Skeletal muscle tissue (tissue), 4 donors: ENCODE results near the gene SLC10A7. TPM values are rescaled to one million over a fixed set of nuclear protein-coding genes. Genes with fewer than 3 reads are reported as not detected.

Experiments used
- H3K27ac ChIP-seq: one replicate; pipeline ENCODE4 v1.7.0; 2013; ENCODE audit warnings: mild to moderate bottlenecking, low read depth, low read length, inconsistent platforms
- H3K27me3 ChIP-seq, 3 donors: one replicate each; pipeline ENCODE4 v1.7.0; 2013; ENCODE audit warnings: low read length in 3 of 3; ENCODE audit not compliant: control insufficient read depth in 3 of 3, insufficient read depth in 3 of 3
- H3K36me3 ChIP-seq, 3 donors: one replicate each; pipeline ENCODE4 v1.7.0; 2013; ENCODE audit warnings: low read length in 3 of 3; ENCODE audit not compliant: control insufficient read depth in 3 of 3, insufficient read depth in 3 of 3
- H3K4me1 ChIP-seq, 3 donors: one replicate each; pipeline ENCODE4 v1.7.0; 2013; ENCODE audit warnings: low read length in 3 of 3, mild to moderate bottlenecking in 3 of 3; ENCODE audit not compliant: control insufficient read depth in 3 of 3, insufficient read depth in 3 of 3
- H3K4me3 ChIP-seq, 3 donors: one replicate each; pipeline ENCODE4 v1.7.0; 2013; ENCODE audit warnings: low read length in 3 of 3
- H3K9ac ChIP-seq, 3 donors: one replicate each; pipeline ENCODE4 v1.7.0; 2013; ENCODE audit warnings: low read length in 3 of 3, mild to moderate bottlenecking in 3 of 3, moderate library complexity in 2 of 3, low read depth in 1 of 3
- H3K9me3 ChIP-seq, 3 donors: one replicate each; pipeline ENCODE4 v1.7.0; 2013; ENCODE audit warnings: low read length in 3 of 3; ENCODE audit not compliant: control insufficient read depth in 3 of 3
- total RNA-seq: library from RNA; depleted of rRNA; stranded (reverse); fragments of >200 nt; gene quantifications from one replicate; pipeline ENCODE4 v1.2.3, GENCODE V29; 2014
- donor health status: Osteomylitis.

SLC10A7 gene
- total RNA-seq, 1 donor from 2014 or later, result 15.1 TPM

GRCh38 chr4:146245246-146245645, 276.5 kb downstream of the SLC10A7 start:
- Histone ChIP-seq H3K4me3 (no peak overlapping the region), H3K9ac (no peak overlapping the region), H3K27me3 (peaks cover 0 to 14% (median 9%) of the 10 kb centered on the region in 3 donors), H3K9me3 (no peaks in the 10 kb centered on the region), H3K36me3 (no peaks in the 10 kb centered on the region), H3K27ac (no peak overlapping the region), H3K4me1 (peaks cover 10 to 34% (median 21%) of the 10 kb centered on the region in 3 donors)

DNA sequence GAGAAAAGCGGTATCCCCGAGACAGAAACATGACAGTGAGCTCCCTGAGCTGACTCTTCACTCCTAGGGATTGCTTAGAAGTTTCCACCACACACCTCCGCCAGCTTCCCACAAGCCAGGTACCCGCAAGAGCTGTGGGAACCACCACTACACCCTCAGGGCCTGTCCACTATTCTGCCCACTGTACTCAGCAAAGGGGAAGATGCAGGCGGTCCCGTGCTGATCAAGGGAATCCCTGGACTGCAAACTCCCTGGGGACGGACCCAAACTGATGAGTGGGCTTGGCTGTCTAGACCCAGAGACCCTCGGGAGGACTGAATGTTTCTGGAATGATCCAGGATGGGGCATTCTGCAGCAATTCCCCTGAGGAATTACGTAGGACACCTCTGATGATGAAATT, 277.2 kb downstream of the SLC10A7 start:
- H3K9ac ChIP-seq, result no peak overlapping the region
- no peak overlapping the region for H3K4me3 ChIP-seq
- H3K4me1 ChIP-seq, result peaks cover 10 to 34% (median 21%) of the 10 kb centered on the region in 3 donors
- H3K36me3 ChIP-seq, result no peaks in the 10 kb centered on the region
- H3K9me3 ChIP-seq, result no peaks in the 10 kb centered on the region
- H3K27me3 ChIP-seq, result peaks cover 0 to 14% (median 9%) of the 10 kb centered on the region in 3 donors
- no peak overlapping the region for H3K27ac ChIP-seq

DNA sequence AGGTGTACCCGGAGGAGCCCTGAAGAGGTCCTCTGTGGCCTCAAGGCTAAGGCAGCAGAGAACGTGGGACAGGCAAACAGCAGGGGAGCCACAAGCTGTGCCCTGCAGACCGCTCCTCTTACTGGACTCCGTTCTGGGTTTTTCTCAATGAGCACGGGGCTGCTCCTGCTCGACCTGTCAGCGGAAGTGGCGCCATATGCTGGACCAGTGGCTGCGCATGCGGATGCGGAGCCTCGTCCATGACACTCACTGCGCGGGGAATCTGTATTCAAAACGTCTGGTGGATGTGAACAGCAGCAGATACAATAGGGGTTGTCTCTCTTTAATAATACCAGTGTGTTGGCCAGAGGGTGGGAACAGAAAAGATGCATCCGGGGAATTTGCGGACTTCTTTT, 277.9 kb downstream of the SLC10A7 start:
- H3K36me3 ChIP-seq, result no peaks in the 10 kb centered on the region
- H3K27ac ChIP-seq, result no peak overlapping the region
- H3K9ac ChIP-seq, result no peak overlapping the region
- peaks cover 10 to 34% (median 21%) of the 10 kb centered on the region in 3 donors for H3K4me1 ChIP-seq
- H3K27me3 ChIP-seq, result peaks cover 0 to 14% (median 9%) of the 10 kb centered on the region in 3 donors
- no peak overlapping the region for H3K4me3 ChIP-seq
- H3K9me3 ChIP-seq, result no peaks in the 10 kb centered on the region

GRCh38 chr4:146243141-146243882, 278.4 kb downstream of the SLC10A7 start:
- no peak overlapping the region for H3K9ac ChIP-seq
- peak overlapping the region in 1 of 3 donors; percentile 14 for H3K4me3 ChIP-seq
- H3K27me3 ChIP-seq, result peaks cover 0 to 14% (median 9%) of the 10 kb centered on the region in 3 donors
- no peak overlapping the region for H3K27ac ChIP-seq
- H3K36me3 ChIP-seq, result no peaks in the 10 kb centered on the region
- H3K4me1 ChIP-seq, result peaks cover 10 to 34% (median 21%) of the 10 kb centered on the region in 3 donors
- no peaks in the 10 kb centered on the region for H3K9me3 ChIP-seq

- Histone ChIP-seq H3K9me3 (no peaks in the 10 kb centered on the region), H3K9ac (no peak overlapping the region), H3K36me3 (no peaks in the 10 kb centered on the region), H3K4me3 (no peak overlapping the region), H3K27ac (no peak overlapping the region), H3K27me3 (peaks cover 0 to under 1% (median 0%) of the 10 kb centered on the region in 3 donors), H3K4me1 (peaks cover 13 to 21% (median 20%) of the 10 kb centered on the region in 3 donors)
Observed at GRCh38 chr4:146238107-146238506, 283.6 kb downstream of the SLC10A7 start.

DNA sequence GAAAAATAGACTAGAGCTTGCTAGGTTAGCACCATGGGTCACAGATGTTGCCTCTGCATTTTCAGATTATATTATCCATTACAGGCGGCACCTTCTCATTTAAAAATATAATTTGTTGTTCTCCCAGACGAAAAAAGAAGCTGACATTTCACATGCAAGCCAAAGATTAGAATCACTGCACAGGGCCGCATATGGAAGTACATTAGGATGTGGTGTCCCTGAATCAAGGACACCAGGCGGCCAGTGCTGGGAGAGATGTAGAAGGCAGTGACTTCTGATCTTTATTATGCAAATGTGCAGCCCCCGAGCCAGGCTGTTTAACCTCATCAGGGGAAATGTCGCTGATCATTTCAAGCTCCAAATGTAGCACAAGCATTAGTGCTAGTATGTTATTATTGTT, 284.6 kb downstream of the SLC10A7 start:
- Histone ChIP-seq H3K4me1 (peaks cover 8 to 15% (median 14%) of the 10 kb centered on the region in 3 donors), H3K27ac (no peak overlapping the region), H3K9ac (no peak overlapping the region), H3K9me3 (peaks cover 0 to 3% (median 2%) of the 10 kb centered on the region in 3 donors), H3K4me3 (no peak overlapping the region), H3K36me3 (no peaks in the 10 kb centered on the region), H3K27me3 (no peaks in the 10 kb centered on the region)

- Histone ChIP-seq H3K9me3 (peaks cover 0 to 7% (median 2%) of the 10 kb centered on the region in 3 donors), H3K9ac (no peak overlapping the region), H3K4me1 (peaks cover 4 to 12% (median 8%) of the 10 kb centered on the region in 3 donors), H3K27ac (no peak overlapping the region), H3K4me3 (no peak overlapping the region), H3K27me3 (no peaks in the 10 kb centered on the region), H3K36me3 (no peaks in the 10 kb centered on the region)
Observed at GRCh38 chr4:146236216-146236615, 285.5 kb downstream of the SLC10A7 start.

DNA sequence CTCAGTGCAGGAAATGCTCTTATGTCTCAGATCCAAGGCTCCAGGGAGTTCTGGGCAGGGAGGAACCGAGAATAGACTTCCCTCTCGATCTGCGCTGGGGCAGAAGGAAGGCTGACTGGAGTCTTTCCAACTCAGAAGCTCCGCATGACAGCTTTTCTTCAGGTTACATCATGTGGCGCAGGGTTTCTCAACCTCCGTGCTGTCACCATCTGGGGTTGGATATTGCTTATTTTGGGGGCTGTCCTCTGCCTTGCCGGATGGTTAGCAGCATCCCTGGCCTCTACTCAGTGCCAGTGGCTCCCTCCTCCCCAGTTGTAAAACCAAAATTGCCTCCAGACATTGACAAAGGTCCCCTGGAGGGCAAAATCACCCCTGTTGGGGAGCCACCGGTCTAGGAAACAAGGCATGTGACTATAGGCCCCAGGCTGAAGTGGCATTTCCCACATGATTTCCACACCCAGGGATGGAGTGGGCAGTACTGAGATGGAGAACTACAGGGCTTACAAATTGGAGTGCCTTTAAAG, 286.0 kb downstream of the SLC10A7 start:
- Histone ChIP-seq H3K9ac (no peak overlapping the region), H3K4me3 (no peak overlapping the region), H3K27me3 (no peaks in the 10 kb centered on the region), H3K27ac (peak overlapping the region; percentile 31), H3K4me1 (peaks cover 4 to 12% (median 8%) of the 10 kb centered on the region in 3 donors), H3K9me3 (peaks cover 0 to 7% (median 2%) of the 10 kb centered on the region in 3 donors), H3K36me3 (no peaks in the 10 kb centered on the region)

DNA sequence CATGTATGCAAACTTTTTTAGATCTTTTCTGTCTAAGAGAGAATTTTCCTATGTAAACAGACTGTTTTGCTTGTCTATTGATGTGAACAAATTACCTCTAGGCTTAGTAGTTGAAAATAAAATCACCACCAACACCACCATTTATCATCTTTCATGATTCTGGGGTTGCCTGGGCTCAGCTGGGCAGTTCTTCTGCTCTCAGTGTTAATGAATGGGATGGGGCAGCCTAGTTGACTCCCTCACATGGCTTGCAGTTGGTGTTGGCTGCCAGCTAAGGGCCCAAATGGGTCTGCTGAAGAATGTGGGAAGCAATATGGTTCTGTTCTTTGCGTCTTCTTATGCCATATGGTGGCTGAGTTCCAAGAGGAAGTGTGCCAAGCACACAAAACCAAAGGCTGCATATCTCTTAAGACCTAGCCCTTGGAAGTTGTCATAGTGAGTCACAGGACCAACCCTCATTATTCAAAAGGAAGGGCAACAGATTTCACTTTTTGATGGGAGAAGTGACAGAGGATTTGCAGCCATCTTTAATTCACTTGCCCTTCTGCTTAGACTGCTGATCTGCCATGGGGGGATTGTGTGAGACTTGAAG, 289.5 kb downstream of the SLC10A7 start:
- H3K4me3 ChIP-seq, result no peak overlapping the region
- peaks cover 0 to 7% (median 2%) of the 10 kb centered on the region in 3 donors for H3K9me3 ChIP-seq
- peaks cover 4 to 12% (median 8%) of the 10 kb centered on the region in 3 donors for H3K4me1 ChIP-seq
- H3K27ac ChIP-seq, result no peak overlapping the region
- no peak overlapping the region for H3K9ac ChIP-seq
- no peaks in the 10 kb centered on the region for H3K27me3 ChIP-seq
- no peaks in the 10 kb centered on the region for H3K36me3 ChIP-seq

GRCh38 chr4:146229406-146229805, 292.3 kb downstream of the SLC10A7 start:
- Histone ChIP-seq H3K9me3 (peaks cover 0 to 7% (median 2%) of the 10 kb centered on the region in 3 donors), H3K4me3 (no peak overlapping the region), H3K9ac (no peak overlapping the region), H3K4me1 (no peaks in the 10 kb centered on the region), H3K27ac (no peak overlapping the region), H3K27me3 (no peaks in the 10 kb centered on the region), H3K36me3 (no peaks in the 10 kb centered on the region)
